Activated naive CD4-positive, alpha-beta T cell treated with anti-CD3 and anti-CD28 coated beads, Interleukin-2, amount 50 U/mL, for 24 hours (primary cell): Measurements from ENCODE around the gene APP.
"Not testable (repeated sequence)": the region's sequence is repeated elsewhere in the genome, so short reads cannot be mapped to it uniquely, and the experiment has no call there.

Experiments used
- H3K27ac Mint-ChIP-seq: one replicate; pipeline ENCODE4 v1.8.0; 2021; ENCODE audit warnings: mild to moderate bottlenecking, mixed read lengths
- H3K27me3 Mint-ChIP-seq: one replicate; pipeline ENCODE4 v1.8.0; 2021; ENCODE audit warnings: mixed read lengths
- H3K36me3 Mint-ChIP-seq: one replicate; pipeline ENCODE4 v1.8.0; 2021; ENCODE audit warnings: mixed read lengths
- H3K4me1 Mint-ChIP-seq: one replicate; pipeline ENCODE4 v1.8.0; 2021; ENCODE audit warnings: mixed read lengths
- H3K4me3 Mint-ChIP-seq: one replicate; pipeline ENCODE4 v1.8.0; 2021; ENCODE audit warnings: mild to moderate bottlenecking, mixed read lengths
- H3K9me3 Mint-ChIP-seq: one replicate; pipeline ENCODE4 v1.8.0; 2021; ENCODE audit warnings: mixed read lengths

The APP gene

DNA sequence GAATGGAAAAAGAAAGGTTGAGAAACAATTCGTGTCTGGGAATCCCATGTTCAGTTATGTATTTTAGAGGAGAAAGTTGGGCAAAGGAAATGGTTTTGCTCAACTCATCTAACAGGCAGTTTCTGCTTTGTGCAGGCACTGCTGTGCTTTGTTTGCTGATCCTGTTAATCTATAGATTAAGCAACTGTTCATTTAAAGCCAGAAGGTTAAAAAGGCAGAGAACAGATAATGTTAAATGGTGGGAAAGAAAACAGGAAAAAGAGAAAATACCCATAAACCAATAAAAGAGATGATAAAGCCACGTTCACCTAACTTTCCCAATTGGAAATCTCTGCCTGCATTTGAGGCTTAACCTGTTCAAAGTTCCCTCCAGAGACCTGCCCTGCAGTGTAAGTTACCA is 70.0 kb downstream of the APP start:
- H3K27me3 Mint-ChIP-seq = no peaks in the 10 kb centered on the region
- no peaks in the 10 kb centered on the region for H3K9me3 Mint-ChIP-seq
- H3K4me3 Mint-ChIP-seq = no peak overlapping the region
- H3K4me1 Mint-ChIP-seq = no peaks in the 10 kb centered on the region
- H3K36me3 Mint-ChIP-seq = peaks cover 15% of the 10 kb centered on the region
- H3K27ac Mint-ChIP-seq = no peak overlapping the region

DNA sequence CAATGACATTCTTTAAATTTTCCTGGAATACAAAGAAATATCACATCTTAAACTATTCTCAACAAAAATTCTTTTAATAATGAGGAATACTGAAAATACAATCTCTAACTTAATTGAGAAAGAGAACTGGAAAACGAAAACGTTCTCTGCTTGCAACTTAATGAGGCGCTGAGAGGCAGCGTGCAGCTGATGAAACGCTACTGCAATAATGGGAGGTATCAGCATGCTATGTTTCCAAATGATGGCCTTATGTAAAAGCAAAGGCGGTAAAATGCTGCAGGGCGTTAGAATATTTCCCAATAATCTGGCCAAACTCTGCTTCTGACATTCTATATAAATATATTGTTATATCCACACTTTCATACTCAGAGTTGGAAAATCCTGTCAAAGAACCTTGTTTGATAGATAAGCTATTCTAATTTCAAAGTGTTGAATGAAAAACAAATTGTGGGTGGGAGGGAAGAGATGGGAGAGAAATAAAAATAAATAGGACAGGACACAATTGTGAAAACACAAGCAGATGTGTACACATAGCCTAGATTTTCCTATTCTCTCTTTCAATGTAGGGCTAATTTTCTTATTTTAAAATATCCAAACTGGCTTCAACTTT is 70.9 kb downstream of the APP start:
- peaks cover 13% of the 10 kb centered on the region for H3K36me3 Mint-ChIP-seq
- H3K4me1 Mint-ChIP-seq = no peaks in the 10 kb centered on the region
- no peaks in the 10 kb centered on the region for H3K9me3 Mint-ChIP-seq
- no peaks in the 10 kb centered on the region for H3K27me3 Mint-ChIP-seq
- no peak overlapping the region for H3K27ac Mint-ChIP-seq
- H3K4me3 Mint-ChIP-seq = no peak overlapping the region

DNA sequence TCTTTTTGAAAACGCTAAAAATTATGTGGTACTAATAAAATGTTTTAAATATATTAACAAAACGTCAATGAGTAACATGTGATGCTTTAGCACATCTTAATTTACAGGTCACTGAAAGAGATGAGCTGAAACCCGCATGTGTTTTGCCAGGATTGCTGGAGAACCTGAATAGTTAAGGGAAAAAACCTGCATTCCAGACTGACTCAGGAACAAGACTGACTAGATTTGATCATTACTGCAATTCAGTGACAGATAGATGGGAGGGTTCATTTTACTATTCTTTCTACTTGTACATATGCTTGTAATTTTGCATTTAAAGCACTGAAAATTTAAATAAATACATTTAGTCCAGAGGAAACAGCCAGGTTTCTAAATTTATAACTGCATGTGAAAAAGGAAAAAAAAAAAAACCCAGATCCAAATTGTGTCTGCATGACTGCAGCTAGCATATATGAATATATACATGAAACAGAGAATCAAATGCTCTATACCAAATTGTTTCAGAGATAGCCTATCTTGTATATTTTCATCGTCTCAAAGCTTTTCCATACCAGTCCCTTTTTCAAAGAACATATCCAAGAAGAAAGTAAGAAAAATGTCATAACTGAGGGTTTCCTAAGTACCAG is 71.7 kb downstream of the APP start:
- Mint-ChIP-seq H3K36me3 (peaks cover 7% of the 10 kb centered on the region), H3K27me3 (no peaks in the 10 kb centered on the region), H3K9me3 (no peaks in the 10 kb centered on the region), H3K27ac (no peak overlapping the region), H3K4me3 (no peak overlapping the region), H3K4me1 (no peaks in the 10 kb centered on the region)

DNA sequence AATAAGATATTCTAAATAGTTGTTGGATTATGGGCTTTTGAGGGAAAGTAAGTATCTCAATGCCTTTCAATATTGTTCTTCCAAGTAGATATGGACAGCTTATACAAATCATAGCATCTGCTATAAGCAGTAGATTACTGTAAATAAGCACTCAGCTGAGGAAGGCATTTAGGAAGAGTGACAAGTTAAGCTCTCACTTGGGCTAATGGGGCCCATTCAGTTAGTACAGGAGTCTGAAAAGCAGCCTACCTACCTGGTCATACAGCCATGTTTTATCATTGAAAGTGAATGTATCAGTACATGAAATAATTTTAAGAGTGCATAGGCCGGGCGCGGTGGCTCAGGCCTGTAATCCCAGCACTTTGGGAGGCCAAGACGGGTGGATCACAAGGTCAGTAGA is 73.1 kb downstream of the APP start:
- Mint-ChIP-seq H3K27me3 (no peaks in the 10 kb centered on the region), H3K9me3 (no peaks in the 10 kb centered on the region), H3K27ac (no peak overlapping the region), H3K4me3 (no peak overlapping the region), H3K4me1 (no peaks in the 10 kb centered on the region), H3K36me3 (peaks cover 5% of the 10 kb centered on the region)

DNA sequence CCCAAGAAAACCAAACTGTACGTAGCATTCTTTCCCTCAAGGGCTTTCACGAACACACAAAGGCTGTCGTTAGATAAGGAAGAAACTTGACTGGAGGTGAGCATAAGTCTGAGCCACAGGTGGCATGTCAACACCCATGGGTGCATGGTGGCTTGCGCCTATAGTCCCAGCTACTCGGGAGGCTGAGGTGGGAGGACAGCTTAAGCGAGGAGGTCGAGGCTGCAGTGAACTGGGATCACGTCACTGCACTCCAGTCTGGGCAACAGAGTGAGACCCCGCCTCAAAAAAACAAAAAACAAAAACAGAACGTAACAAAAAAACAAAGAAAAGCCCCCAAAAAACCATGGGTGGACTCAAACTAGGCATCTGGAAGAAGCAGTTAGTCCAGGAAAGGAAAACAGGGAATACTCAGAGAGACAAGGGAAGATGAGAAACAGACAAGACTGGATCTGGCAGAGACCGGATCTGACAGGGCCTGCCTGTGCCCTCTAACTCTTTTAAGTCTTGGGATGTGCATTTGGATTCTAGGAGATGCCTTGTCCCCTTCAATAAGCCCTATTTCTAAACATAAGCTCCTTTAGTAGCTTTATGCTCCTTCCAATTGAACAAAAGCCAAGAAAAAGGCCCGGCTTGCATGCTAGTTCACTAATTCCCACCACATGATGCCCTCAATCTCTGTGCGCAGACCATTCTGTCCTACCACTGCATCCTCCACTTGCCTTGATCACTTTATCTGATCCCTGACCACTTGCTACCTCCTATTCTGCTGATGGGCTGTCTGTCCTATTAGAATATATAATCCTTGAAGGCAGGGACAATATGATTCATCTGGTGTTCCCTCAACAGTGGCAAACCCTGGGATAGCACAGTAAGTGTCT is 73.8 kb downstream of the APP start:
- Mint-ChIP-seq H3K4me1 (no peaks in the 10 kb centered on the region), H3K4me3 (no peak overlapping the region), H3K36me3 (peaks cover 5% of the 10 kb centered on the region), H3K9me3 (no peaks in the 10 kb centered on the region), H3K27me3 (no peaks in the 10 kb centered on the region), H3K27ac (no peak overlapping the region)

DNA sequence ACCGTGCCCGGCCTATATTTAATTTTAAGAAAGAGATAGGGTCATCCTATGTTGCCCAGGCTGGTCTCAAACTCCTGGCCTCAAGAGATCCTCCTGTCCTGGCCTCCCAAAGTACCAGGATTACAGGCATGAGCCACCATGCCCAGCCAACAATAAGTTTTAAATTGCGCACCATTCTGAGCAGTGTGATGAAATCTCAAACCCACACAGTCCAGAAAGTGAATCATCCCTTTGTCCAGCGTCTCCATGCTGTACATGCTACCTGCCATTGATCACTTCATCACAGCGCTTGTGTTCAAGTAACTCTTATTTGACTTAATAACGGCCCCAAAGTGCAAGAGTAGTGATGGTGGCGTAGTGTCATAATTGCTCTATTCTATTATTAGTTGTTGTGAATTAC is 75.4 kb downstream of the APP start:
- Mint-ChIP-seq H3K27ac (no peak overlapping the region), H3K27me3 (no peaks in the 10 kb centered on the region), H3K9me3 (no peaks in the 10 kb centered on the region), H3K4me1 (no peaks in the 10 kb centered on the region), H3K4me3 (no peak overlapping the region), H3K36me3 (peaks cover 10% of the 10 kb centered on the region)

DNA sequence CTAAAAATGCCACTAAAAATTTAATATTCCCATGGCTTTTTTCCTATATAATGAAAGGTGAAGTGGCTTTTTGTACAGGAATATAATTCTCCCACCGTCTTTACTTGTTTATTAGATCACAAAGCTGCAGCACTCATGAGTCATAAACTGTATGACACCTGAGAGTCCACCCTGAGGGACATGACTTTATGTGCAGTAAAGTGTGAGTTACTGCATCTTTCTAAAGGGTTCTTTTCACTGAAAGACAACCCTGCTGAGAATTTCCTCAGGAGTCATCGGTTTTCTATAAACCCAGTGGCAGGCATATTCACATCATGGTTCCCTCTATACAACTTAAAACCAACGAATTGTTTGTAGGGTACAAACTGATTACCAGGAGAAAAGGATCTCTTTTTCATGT is 77.4 kb downstream of the APP start:
- no peaks in the 10 kb centered on the region for H3K27me3 Mint-ChIP-seq
- peaks cover 15% of the 10 kb centered on the region for H3K36me3 Mint-ChIP-seq
- H3K4me3 Mint-ChIP-seq = no peak overlapping the region
- no peaks in the 10 kb centered on the region for H3K9me3 Mint-ChIP-seq
- H3K27ac Mint-ChIP-seq = no peak overlapping the region
- H3K4me1 Mint-ChIP-seq = no peaks in the 10 kb centered on the region

DNA sequence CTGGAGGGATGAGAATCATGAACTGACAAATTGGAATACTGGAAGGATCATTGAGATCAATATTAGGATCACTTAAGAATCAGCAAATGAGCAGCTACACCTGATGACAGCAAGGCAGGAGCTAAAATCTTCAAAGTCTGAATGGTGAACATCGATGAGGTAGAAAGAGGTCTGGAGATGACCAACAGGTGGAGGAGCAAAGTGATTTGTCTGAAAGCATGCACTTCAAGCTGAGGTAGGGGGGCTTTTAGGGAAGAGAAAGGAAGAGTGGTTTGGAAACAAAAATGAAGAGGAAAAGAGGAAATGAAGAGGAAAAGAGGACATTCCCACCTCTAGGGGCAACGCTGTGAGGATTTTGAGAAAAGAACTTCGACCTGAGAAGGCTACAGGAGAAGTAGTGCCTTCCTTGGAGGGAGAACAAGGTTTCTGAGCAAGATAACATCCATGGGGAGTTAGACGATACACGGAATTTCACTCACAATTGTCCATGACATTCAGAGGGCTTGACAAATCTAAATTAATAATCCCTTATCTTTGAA is 79.0 kb downstream of the APP start:
- Mint-ChIP-seq H3K36me3 (peaks cover 15% of the 10 kb centered on the region), H3K27me3 (no peaks in the 10 kb centered on the region), H3K4me3 (no peak overlapping the region), H3K9me3 (no peaks in the 10 kb centered on the region), H3K27ac (no peak overlapping the region), H3K4me1 (no peaks in the 10 kb centered on the region)

DNA sequence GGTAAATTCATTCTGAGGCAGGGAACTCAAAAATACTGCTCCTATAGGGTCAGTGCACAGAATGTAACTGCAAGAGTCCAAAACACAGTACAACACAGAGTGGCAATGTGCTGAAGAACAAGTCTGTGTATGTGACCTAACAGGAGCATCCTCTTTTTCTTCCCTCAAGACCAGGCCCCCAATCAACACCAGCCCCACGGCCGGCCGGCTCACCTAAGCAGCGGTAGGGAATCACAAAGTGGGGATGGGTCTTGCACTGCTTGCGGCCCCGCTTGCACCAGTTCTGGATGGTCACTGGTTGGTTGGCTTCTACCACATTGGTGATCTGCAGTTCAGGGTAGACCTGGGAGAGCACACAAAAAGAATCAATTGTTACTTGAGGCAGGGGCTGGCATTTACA is 80.8 kb downstream of the APP start:
- Mint-ChIP-seq H3K36me3 (peaks cover 13% of the 10 kb centered on the region), H3K27ac (no peak overlapping the region), H3K4me1 (no peaks in the 10 kb centered on the region), H3K4me3 (no peak overlapping the region), H3K27me3 (no peaks in the 10 kb centered on the region), H3K9me3 (no peaks in the 10 kb centered on the region)

DNA sequence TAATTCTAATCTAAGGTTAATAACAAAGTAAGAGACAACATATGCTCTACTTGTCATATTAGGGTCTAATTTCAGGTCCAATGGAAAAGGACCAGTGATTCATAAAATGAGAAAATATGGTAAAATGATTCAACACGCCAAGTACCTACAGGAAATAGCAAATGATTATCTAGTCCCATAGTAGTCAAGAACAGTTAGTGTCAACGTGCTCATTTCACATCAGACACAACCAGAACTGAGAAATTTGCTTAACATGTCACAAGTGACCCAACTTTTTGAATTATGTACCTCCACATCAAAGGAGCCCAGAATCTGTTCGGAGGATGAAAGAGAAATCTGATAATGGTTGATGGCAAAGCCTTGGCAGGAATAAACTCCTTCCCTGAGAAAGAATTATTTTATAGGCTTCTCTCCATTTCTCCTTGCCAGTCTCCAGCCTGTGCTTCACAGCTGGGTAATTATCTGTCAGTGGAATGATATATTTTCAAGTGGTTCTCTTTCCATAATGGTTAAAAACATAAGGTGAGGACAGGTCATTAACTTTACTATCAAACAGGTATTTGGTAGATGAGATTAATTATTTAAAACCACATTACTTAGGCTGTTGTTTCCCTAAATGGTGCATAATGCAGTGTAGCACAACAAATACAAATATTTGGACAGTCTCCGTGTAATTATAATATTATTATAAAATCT is 83.2 kb downstream of the APP start:
- Mint-ChIP-seq H3K27ac (no peak overlapping the region), H3K9me3 (no peaks in the 10 kb centered on the region), H3K4me3 (no peak overlapping the region), H3K4me1 (peaks cover 10% of the 10 kb centered on the region), H3K27me3 (no peaks in the 10 kb centered on the region), H3K36me3 (peaks cover 16% of the 10 kb centered on the region)

DNA sequence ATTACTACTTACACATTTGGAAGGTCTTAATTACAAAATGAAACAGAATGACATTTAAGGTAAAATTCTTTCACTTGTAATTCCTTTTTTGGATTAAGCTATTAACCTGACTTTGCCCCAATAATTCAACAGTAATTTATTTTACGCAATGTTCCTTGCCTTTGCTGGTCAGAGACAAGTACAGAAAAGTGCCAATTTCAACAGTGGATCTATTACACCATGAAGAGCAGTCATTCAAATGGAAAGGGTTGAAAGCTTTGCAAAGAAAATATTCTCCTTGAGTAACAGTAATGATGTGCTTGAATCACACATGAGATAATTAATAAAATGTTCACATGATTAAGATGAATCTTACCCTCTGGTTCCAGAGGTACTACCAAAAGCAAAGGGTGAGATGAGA is 84.7 kb downstream of the APP start:
- Mint-ChIP-seq H3K27me3 (no peaks in the 10 kb centered on the region), H3K27ac (no peak overlapping the region), H3K4me1 (peaks cover 14% of the 10 kb centered on the region), H3K9me3 (no peaks in the 10 kb centered on the region), H3K36me3 (peaks cover 14% of the 10 kb centered on the region), H3K4me3 (no peak overlapping the region)

DNA sequence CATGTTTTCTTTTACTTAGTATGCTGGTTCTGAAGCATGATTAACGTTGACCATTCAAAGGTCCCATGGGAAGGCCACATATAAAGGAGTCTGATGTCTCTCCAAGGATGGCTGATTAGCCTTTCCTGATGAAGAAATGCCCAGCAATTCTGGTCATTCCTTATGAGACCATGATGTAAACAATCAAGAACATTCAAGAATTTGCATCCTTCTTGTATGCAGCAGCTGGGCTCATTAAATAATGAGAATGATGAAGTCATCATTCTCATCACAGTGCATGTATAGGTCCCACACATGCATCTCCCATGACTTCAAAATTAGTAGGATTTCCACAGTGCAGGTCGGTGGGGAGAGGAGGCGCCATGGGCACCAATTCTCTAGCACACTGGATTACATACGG is 85.4 kb downstream of the APP start:
- Mint-ChIP-seq H3K27ac (no peak overlapping the region), H3K4me3 (no peak overlapping the region), H3K9me3 (no peaks in the 10 kb centered on the region), H3K4me1 (peaks cover 14% of the 10 kb centered on the region), H3K27me3 (no peaks in the 10 kb centered on the region), H3K36me3 (peaks cover 10% of the 10 kb centered on the region)

DNA sequence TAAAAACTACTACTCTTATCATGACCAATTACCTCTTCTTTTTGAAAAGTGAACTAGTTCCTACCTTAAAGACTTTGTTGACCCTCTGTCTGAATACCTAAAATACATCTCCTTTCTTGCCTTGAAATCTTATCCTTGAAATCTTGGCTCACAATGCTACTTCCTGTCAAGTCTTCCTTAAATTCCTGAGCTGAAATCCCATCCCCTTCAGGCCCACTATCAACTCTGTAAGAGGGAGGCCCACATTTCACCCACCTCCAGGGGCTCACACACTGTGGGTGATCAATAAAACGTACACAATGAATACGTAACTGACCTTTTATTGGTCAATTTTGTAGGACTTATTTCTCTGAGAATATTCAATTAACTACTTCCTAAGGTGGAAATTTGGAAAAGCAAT is 88.0 kb downstream of the APP start:
- Mint-ChIP-seq H3K4me1 (peaks cover 14% of the 10 kb centered on the region), H3K9me3 (no peaks in the 10 kb centered on the region), H3K27ac (no peak overlapping the region), H3K36me3 (peaks cover 5% of the 10 kb centered on the region), H3K4me3 (no peak overlapping the region), H3K27me3 (no peaks in the 10 kb centered on the region)

DNA sequence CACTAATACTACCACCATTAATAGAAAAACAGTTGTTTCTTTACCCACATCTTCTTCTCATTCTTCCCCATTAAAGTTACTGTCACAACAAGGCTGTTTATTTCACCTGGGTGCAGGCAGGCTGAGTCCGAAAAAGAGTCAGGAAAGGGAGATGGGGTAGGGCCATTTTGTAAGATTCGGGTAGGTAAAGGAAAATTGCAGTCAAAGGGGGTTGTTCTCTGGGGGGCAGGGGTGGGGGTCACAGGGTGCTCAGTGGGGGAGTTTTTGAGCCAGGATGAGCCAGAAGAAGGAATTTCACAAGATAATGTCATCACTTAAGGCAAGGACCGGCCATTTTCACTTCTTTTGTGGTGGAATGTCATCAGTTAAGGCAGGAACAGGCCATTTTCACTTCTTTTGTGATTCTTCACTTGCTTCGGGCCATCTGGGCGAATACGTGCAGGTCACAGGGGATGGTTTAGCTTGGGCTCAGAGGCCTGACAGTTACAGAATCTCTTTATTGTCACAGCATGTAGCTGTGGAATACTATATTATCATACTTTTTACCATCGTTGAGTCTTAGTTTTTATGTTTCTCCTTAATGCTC is 89.3 kb downstream of the APP start:
- not testable (repeated sequence) for H3K36me3 Mint-ChIP-seq, H3K27ac Mint-ChIP-seq, H3K4me3 Mint-ChIP-seq, H3K9me3 Mint-ChIP-seq, H3K27me3 Mint-ChIP-seq
- peaks cover 14% of the 10 kb centered on the region for H3K4me1 Mint-ChIP-seq

DNA sequence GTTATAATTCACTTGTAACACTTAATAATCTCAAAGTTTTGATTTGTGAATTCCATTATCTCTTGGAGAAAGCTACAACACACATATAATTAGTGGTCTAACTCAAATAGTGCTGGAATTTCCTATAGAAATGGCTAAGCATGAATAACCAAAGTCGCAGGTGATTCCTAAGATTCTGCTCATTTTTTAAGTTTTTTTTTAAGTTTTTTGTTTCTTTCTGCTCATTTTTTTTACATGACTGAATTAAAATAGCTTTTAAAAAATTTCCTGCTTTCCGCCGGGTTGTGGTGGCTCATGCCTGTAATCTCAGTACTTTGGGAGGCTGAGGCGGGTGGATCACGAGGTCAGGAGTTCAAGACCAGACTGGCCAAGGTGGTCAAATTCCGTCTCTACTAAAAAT is 90.4 kb downstream of the APP start:
- peaks cover 14% of the 10 kb centered on the region for H3K4me1 Mint-ChIP-seq
- no peak overlapping the region for H3K27ac Mint-ChIP-seq
- no peaks in the 10 kb centered on the region for H3K9me3 Mint-ChIP-seq
- H3K4me3 Mint-ChIP-seq = no peak overlapping the region
- no peaks in the 10 kb centered on the region for H3K27me3 Mint-ChIP-seq
- peaks cover 4% of the 10 kb centered on the region for H3K36me3 Mint-ChIP-seq
